Caco-2 (cell line): ENCODE measurements around the gene RAP1GAP2. TPM values are rescaled to one million over a fixed set of nuclear protein-coding genes. Genes with fewer than 3 reads are reported as not detected.

ENCODE experiments used
- BruUV-seq: library from RNA; stranded (reverse); fragments of 400-500 nt; replicated peaks from 2 replicates; lab custom pipeline; 2021; lab: Mats Ljungman, UMichigan
- CTCF ChIA-PET: fragments of 300-600 bp; sonication (Branson Sonifier 250); formaldehyde crosslinking; loops from one replicate; lab custom pipeline; 2022; ENCODE audit warnings: antibody characterized with exemption; lab: Charles Lee
- POLR2A ChIA-PET: fragments of 300-600 bp; sonication (Branson Sonifier 250); formaldehyde crosslinking; loops from one replicate; lab custom pipeline; 2022; ENCODE audit warnings: antibody characterized with exemption; lab: Charles Lee
- DNase-seq, 2 experiments: peaks; one replicate each; pipeline versions ENCODE4 v3.0.0 to v3.0.0-alpha.2; 2020 to 2022
- H3K27me3 ChIP-seq: replicated peaks from 2 replicates; pipeline ENCODE4 v1.6.0; 2011; ENCODE audit warnings: low read length; ENCODE audit not compliant: control insufficient read depth, insufficient read depth
- H3K36me3 ChIP-seq: 2 replicates; pipeline ENCODE4 v1.5.1; 2011; ENCODE audit warnings: low read length; ENCODE audit not compliant: control insufficient read depth, insufficient read depth
- H3K4me1 ChIP-seq: fragments of 250-450 bp; sonication (Bioruptor Pico); 2 replicates; pipeline ENCODE4 v1.5.1; 2020; ENCODE audit warnings: mild to moderate bottlenecking
- H3K4me3 ChIP-seq: 2 replicates; pipeline ENCODE4 v1.5.1; 2011; ENCODE audit warnings: low read depth, mild to moderate bottlenecking, control low read depth, low read length
- H3K9me3 ChIP-seq: fragments of 250-450 bp; sonication (Bioruptor Pico); 2 replicates; pipeline ENCODE4 v1.5.1; 2020; ENCODE audit warnings: mild to moderate bottlenecking, moderate library complexity
- H3K27ac Mint-ChIP-seq: one replicate; pipeline ENCODE4 v1.8.0; 2022; ENCODE audit warnings: mixed read lengths; ENCODE audit not compliant: unreplicated experiment
- H3K27me3 Mint-ChIP-seq: one replicate; pipeline ENCODE4 v1.8.0; 2022; ENCODE audit warnings: mixed read lengths; ENCODE audit not compliant: insufficient read depth, unreplicated experiment
- H3K36me3 Mint-ChIP-seq: one replicate; pipeline ENCODE4 v1.8.0; 2022; ENCODE audit warnings: mild to moderate bottlenecking, mixed read lengths; ENCODE audit not compliant: insufficient read depth, unreplicated experiment
- H3K4me1 Mint-ChIP-seq: one replicate; pipeline ENCODE4 v1.8.0; 2022; ENCODE audit warnings: low read depth, mixed read lengths; ENCODE audit not compliant: unreplicated experiment
- H3K4me3 Mint-ChIP-seq: one replicate; pipeline ENCODE4 v1.8.0; 2022; ENCODE audit warnings: mild to moderate bottlenecking, moderate library complexity, mixed read lengths; ENCODE audit not compliant: unreplicated experiment
- H3K9me3 Mint-ChIP-seq: one replicate; pipeline ENCODE4 v1.8.0; 2022; ENCODE audit warnings: mixed read lengths; ENCODE audit not compliant: unreplicated experiment
- intact Hi-C: fragments of 100-400 bp; cut with micrococcal nuclease; formaldehyde crosslinking; loops from one replicate; pipeline ENCODE4 v1.10.0; 2022; ENCODE audit not compliant: unreplicated experiment
- total RNA-seq: library from RNA; stranded (reverse); gene quantifications from 2 replicates; pipeline ENCODE4 v1.2.3, GENCODE V29; 2022
- TF ChIP-seq, protein P1 (sequence below), 2 experiments: fragments of 200-600 bp in 1 of 2; IDR thresholded peaks; 1 replicate in 1 of 2; 2 replicates in 1 of 2; pipeline versions ENCODE4 v1.5.1 to v1.8.0; 2011 to 2022; ENCODE audit warnings: antibody characterized with exemption in 1 of 2, control low read depth in 1 of 2, inconsistent platforms in 1 of 2, low read depth in 1 of 2, low read length in 1 of 2, mild to moderate bottlenecking in 1 of 2, moderate library complexity in 1 of 2; ENCODE audit not compliant: insufficient read depth in 1 of 2, severe bottlenecking in 1 of 2, unreplicated experiment in 1 of 2

Gene RAP1GAP2
- total RNA-seq, 1 experiment from 2014 or later, result 45.3 TPM

DNA sequence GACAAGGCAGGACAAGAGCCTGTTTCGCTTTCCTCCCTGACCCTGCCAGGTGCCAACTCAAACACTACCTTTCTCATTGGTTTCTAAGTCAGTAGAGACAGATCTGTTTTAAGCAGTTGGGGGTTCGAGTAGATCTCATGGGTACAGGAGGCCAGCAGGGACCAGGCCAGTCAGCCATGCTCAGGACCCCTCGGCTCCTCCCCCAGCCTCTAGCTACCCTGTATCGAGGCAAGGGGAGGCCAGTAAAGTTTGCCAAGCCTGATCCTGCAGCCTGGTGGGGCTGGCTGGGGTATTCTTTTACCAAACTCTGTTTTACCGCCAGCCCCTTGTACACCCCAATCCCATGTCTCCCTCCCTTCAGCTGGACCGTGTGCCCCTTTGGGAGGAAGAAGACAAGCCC lies 240.6 kb downstream of the RAP1GAP2 start:
- Histone ChIP-seq H3K4me3 (no peak overlapping the region), H3K4me1 (no peaks in the 10 kb centered on the region), H3K27me3 (no peaks in the 10 kb centered on the region), H3K36me3 (no peaks in the 10 kb centered on the region; the same call in 1 of the 2 replicates), H3K9me3 (no peaks in the 10 kb centered on the region)
- no peak for DNase-seq
- CTCF ChIA-PET, result no interaction called here
- BruUV-seq, result no TSS peak
- POLR2A ChIA-PET, result no interaction called here
- H3K4me1 Mint-ChIP-seq, result no peaks in the 10 kb centered on the region
- H3K36me3 Mint-ChIP-seq, result no peaks in the 10 kb centered on the region
- H3K4me3 Mint-ChIP-seq, result no peak overlapping the region
- TF ChIP-seq, protein P1, sequence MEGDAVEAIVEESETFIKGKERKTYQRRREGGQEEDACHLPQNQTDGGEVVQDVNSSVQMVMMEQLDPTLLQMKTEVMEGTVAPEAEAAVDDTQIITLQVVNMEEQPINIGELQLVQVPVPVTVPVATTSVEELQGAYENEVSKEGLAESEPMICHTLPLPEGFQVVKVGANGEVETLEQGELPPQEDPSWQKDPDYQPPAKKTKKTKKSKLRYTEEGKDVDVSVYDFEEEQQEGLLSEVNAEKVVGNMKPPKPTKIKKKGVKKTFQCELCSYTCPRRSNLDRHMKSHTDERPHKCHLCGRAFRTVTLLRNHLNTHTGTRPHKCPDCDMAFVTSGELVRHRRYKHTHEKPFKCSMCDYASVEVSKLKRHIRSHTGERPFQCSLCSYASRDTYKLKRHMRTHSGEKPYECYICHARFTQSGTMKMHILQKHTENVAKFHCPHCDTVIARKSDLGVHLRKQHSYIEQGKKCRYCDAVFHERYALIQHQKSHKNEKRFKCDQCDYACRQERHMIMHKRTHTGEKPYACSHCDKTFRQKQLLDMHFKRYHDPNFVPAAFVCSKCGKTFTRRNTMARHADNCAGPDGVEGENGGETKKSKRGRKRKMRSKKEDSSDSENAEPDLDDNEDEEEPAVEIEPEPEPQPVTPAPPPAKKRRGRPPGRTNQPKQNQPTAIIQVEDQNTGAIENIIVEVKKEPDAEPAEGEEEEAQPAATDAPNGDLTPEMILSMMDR (IDR thresholded peaks at IDR 0.05; ENCODE audit: insufficient read depth in 1 of 2, low read depth in 1 of 2, low read length in 1 of 2, severe bottlenecking in 1 of 2, unreplicated experiment in 1 of 2), result no peak
- H3K9me3 Mint-ChIP-seq, result no peaks in the 10 kb centered on the region
- intact Hi-C loops, result no loop called here
- H3K27me3 Mint-ChIP-seq, result peaks cover 13% of the 10 kb centered on the region
- no peak overlapping the region for H3K27ac Mint-ChIP-seq

- POLR2A ChIA-PET, result no interaction called here
- no TSS peak for BruUV-seq
- DNase-seq, result no peak
Observed at GRCh38 chr17:3037259-3037658, 241.0 kb downstream of the RAP1GAP2 start.

GRCh38 chr17:3038941-3039340 lies 242.7 kb downstream of the RAP1GAP2 start:
- Mint-ChIP-seq H3K36me3 (no peaks in the 10 kb centered on the region), H3K9me3 (peaks cover 4% of the 10 kb centered on the region), H3K4me3 (no peak overlapping the region), H3K4me1 (no peaks in the 10 kb centered on the region), H3K27ac (no peak overlapping the region), H3K27me3 (peaks cover 13% of the 10 kb centered on the region)
- no peaks in the 10 kb centered on the region for H3K27me3 ChIP-seq
- H3K4me1 ChIP-seq, result no peaks in the 10 kb centered on the region
- TF ChIP-seq, protein P1 (IDR thresholded peaks at IDR 0.05; ENCODE audit: insufficient read depth in 1 of 2, low read depth in 1 of 2, low read length in 1 of 2, severe bottlenecking in 1 of 2, unreplicated experiment in 1 of 2), result no peak
- no TSS peak for BruUV-seq
- ChIA-PET CTCF (no interaction called here), POLR2A (no interaction called here)
- H3K36me3 ChIP-seq, result no peaks in the 10 kb centered on the region
- intact Hi-C loops, result no loop called here
- H3K9me3 ChIP-seq, result no peaks in the 10 kb centered on the region; the same call in 1 of the 2 replicates
- H3K4me3 ChIP-seq, result no peak overlapping the region
- DNase-seq, result no peak

More at GRCh38 chr17:3037259-3037658, 241.0 kb downstream of the RAP1GAP2 start:
- Mint-ChIP-seq H3K27ac (no peak overlapping the region), H3K36me3 (no peaks in the 10 kb centered on the region), H3K4me3 (no peak overlapping the region), H3K4me1 (no peaks in the 10 kb centered on the region), H3K9me3 (no peaks in the 10 kb centered on the region), H3K27me3 (peaks cover 13% of the 10 kb centered on the region)
- intact Hi-C loops, result no loop called here
- Histone ChIP-seq H3K9me3 (no peaks in the 10 kb centered on the region), H3K27me3 (no peaks in the 10 kb centered on the region), H3K4me3 (no peak overlapping the region), H3K36me3 (no peaks in the 10 kb centered on the region; the same call in 1 of the 2 replicates), H3K4me1 (no peaks in the 10 kb centered on the region)
- CTCF ChIA-PET, result no interaction called here
- TF ChIP-seq, protein P1 (IDR thresholded peaks at IDR 0.05; ENCODE audit: insufficient read depth in 1 of 2, low read depth in 1 of 2, low read length in 1 of 2, severe bottlenecking in 1 of 2, unreplicated experiment in 1 of 2), result no peak
